Kidney capillary endothelial cell (primary cell): ENCODE results near the gene MIDN.
A peak's percentile ranks its signal among the peaks of the same experiment; 100 is the strongest.
"Not testable (repeated sequence)": the region's sequence is repeated elsewhere in the genome, so short reads cannot be mapped to it uniquely, and the experiment has no call there.

Source experiments
- DNase-seq: peaks from one replicate; pipeline ENCODE4 v3.0.0-alpha.2; 2018; ENCODE audit warnings: low spot score

The MIDN gene

GRCh38 chr19:1246265-1247087 lies 1.9 kb upstream of the MIDN start:
- DNase-seq = not testable (repeated sequence)

GRCh38 chr19:1247748-1248138 lies 640 bp upstream of the MIDN start:
- no peak for DNase-seq

- no peak for DNase-seq
Measured at GRCh38 chr19:1248786-1249297, 459 bp downstream of the MIDN start.

- peak; percentile 81 for DNase-seq
Measured at GRCh38 chr19:1249298-1249989, 1.1 kb downstream of the MIDN start.

- no peak for DNase-seq
Measured at GRCh38 chr19:1249990-1250436, 1.6 kb downstream of the MIDN start.

GRCh38 chr19:1250437-1251260 lies 2.3 kb downstream of the MIDN start:
- DNase-seq = no peak

- DNase-seq = no peak
Measured at GRCh38 chr19:1251330-1252220, 3.2 kb downstream of the MIDN start.

GRCh38 chr19:1252221-1252820 lies 3.9 kb downstream of the MIDN start:
- DNase-seq = peak; percentile 71

GRCh38 chr19:1252821-1253513 lies 4.6 kb downstream of the MIDN start:
- DNase-seq = no peak

GRCh38 chr19:1253514-1254080 lies 5.2 kb downstream of the MIDN start:
- DNase-seq = no peak

- no peak for DNase-seq
Measured at GRCh38 chr19:1254081-1254527, 5.7 kb downstream of the MIDN start.

- no peak for DNase-seq
Measured at GRCh38 chr19:1254530-1255185, 6.3 kb downstream of the MIDN start.

GRCh38 chr19:1255186-1256161 lies 7.1 kb downstream of the MIDN start:
- DNase-seq = no peak

- no peak for DNase-seq
Measured at GRCh38 chr19:1256646-1257474, 8.5 kb downstream of the MIDN start.

- no peak for DNase-seq
Measured at GRCh38 chr19:1257475-1258162, 9.2 kb downstream of the MIDN start.

GRCh38 chr19:1258163-1258492 lies 9.7 kb downstream of the MIDN start:
- DNase-seq = no peak
